Ectodermal cell (in vitro differentiated cells): ENCODE results near the gene RHEB.

Source experiments
- H3K27ac ChIP-seq: 2 replicates; pipeline ENCODE4 v1.7.0; 2013; ENCODE audit warnings: mild to moderate bottlenecking, low read depth, low read length; ENCODE audit not compliant: insufficient read depth, poor library complexity, severe bottlenecking
- H3K27me3 ChIP-seq: 2 replicates; pipeline ENCODE4 v1.7.0; 2013; ENCODE audit warnings: mild to moderate bottlenecking, low read length; ENCODE audit not compliant: insufficient read depth, control insufficient read depth, poor library complexity, severe bottlenecking
- H3K36me3 ChIP-seq: one replicate; pipeline ENCODE4 v1.7.0; 2013; ENCODE audit warnings: low read length; ENCODE audit not compliant: control insufficient read depth, insufficient read depth
- H3K4me1 ChIP-seq: one replicate; pipeline ENCODE4 v1.7.0; 2013; ENCODE audit warnings: low read length; ENCODE audit not compliant: control insufficient read depth, insufficient read depth
- H3K4me3 ChIP-seq: 2 replicates; pipeline ENCODE4 v1.7.0; 2013; ENCODE audit warnings: low read depth, low read length, control low read depth; ENCODE audit not compliant: insufficient read depth
- H3K9me3 ChIP-seq: 2 replicates; pipeline ENCODE4 v1.7.0; 2013; ENCODE audit warnings: mild to moderate bottlenecking, low read length, moderate library complexity; ENCODE audit not compliant: control insufficient read depth
- WGBS, 2 experiments: methylation state at CpG; one replicate each; pipeline ENCODE4 v1.1.7; 2013; ENCODE audit warnings: missing lambda C conversion rate in 2 of 2; 5-methylcytosine and 5-hydroxymethylcytosine counted together

RHEB gene

DNA sequence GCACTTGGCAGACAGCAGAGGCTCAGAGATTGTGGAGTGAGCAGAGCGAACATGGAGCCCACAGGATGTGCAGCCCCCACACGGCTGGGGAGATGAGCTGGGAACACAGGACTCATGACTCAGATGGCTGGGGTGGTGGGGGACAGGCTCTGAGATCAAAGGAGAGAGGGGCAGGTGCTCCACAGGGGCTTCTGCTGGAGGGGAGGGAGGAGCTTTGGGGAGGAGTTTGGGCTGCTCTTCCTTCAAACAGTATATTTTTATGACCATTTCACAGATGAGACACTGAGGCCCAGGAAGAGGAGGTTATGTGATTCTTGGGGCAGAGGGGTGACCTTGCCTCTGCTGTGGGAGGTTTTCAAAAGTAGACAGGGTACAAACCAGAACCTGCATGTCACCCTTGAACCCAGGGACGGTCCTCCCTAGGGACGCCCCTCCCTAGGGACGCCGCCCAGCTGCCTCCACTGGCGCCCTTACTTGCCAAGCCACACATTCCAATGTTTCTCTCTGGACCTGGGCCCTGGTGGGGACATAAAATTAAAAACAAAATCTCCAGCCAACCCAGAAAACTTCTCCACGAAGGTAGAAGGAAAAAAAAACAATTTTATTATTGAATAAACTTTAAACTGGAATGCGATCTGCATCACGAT lies 78.8 kb downstream of the RHEB start:
- H3K4me3 ChIP-seq, result no peak overlapping the region
- no peak overlapping the region for H3K27ac ChIP-seq
- H3K27me3 ChIP-seq, result peaks cover 34% of the 10 kb centered on the region
- H3K9me3 ChIP-seq, result no peaks in the 10 kb centered on the region
- H3K36me3 ChIP-seq, result no peaks in the 10 kb centered on the region
- no peaks in the 10 kb centered on the region for H3K4me1 ChIP-seq
- 70 to 74% methylated on average over 7 to 10 of the region's 10 CpGs for WGBS, 2 experiments

- peak within 1 kb of the TSS; percentile 50 for H3K4me3 ChIP-seq
- H3K4me1 ChIP-seq, result no peaks in the 10 kb centered on the region
- peaks cover 34% of the 10 kb centered on the region for H3K27me3 ChIP-seq
- H3K9me3 ChIP-seq, result no peaks in the 10 kb centered on the region
- H3K27ac ChIP-seq, result no peak within 1 kb of the TSS
- WGBS, 2 experiments, result 3% methylated on average over 49 to 50 of the region's 51 CpGs
- H3K36me3 ChIP-seq, result no peaks in the 10 kb centered on the region
Observed at GRCh38 chr7:151439855-151440798, 79.6 kb downstream of the RHEB start, which contains the start of gene CRYGN. CRYGN (minus strand) TSS chr7:151440141; CDS start chr7:151439917, 224 bp downstream.

DNA sequence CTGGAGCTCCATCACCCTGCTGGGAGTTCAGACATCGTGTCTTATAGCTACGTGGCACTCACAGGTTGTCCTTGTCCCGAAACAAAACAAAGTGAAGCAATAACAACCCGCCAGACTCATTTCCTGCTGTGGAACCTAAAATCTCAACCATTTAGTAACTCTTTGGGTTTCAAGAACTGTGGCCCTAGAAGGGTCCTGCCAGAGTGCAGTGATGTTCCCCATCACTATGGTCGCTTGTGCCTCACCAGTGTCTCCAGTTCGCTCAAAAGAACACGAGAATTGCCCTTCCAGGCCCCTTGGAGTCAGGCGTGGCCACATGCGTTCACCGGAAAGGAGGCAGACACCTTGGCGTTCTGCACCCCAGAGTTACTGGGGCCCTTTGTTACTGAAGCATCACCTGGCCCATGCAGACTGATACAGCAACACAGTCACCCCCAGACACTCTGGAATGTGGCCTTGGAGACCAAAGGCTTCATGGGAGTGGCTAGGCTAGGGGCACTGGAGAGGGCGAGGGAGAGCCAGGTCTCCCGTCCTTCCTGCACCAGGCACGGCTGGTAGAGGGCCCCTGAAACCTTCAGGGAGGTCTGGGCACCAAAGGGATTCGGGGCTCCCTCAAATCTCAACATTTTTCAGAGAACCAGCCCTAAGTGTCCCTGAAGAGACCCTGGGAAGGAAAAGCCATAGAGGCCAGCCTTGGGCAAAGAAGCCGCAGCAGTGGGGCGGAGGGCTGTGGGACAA lies 80.7 kb downstream of the RHEB start:
- Histone ChIP-seq H3K4me3 (peak overlapping the region; percentile 50), H3K9me3 (no peaks in the 10 kb centered on the region), H3K27me3 (peaks cover 34% of the 10 kb centered on the region), H3K4me1 (no peaks in the 10 kb centered on the region), H3K27ac (no peak overlapping the region), H3K36me3 (no peaks in the 10 kb centered on the region)
- WGBS, 2 experiments, result 94 to 95% methylated on average over 17 of the region's 17 CpGs

DNA sequence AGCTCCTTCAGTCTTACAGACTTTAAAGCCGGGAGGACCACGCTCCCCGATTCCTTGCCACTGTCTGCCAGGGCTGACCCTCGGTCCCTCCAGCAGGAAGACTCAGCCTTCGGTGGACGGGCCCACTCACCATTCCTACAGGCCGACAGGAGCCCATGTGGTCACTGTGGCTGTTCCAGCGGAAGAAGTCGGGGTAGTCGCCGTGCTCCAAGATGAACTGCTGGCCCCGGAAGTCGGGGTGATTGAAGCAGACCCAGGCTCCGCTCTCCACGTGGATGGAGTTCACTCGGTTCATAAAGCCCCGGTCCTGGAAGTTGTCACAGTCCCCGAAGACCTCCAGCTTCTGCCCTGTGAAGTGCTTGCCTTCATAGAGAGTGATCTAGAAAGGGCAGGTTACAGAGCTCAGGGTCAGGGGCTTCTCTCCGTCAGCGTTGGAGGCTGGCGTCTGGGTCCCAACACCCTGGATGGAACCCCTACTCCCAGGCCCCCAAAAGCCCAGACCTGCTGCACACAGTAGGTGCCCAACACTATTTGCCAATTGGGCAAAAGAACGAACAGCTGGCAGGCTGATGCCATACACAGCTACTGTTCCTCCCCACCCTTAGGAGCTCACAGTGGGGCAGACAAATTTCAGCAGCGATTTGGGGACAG lies 81.7 kb downstream of the RHEB start:
- no peaks in the 10 kb centered on the region for H3K36me3 ChIP-seq

GRCh38 chr7:151437159-151437553 lies 82.5 kb downstream of the RHEB start:
- no peaks in the 10 kb centered on the region for H3K4me1 ChIP-seq
- no peaks in the 10 kb centered on the region for H3K9me3 ChIP-seq
- no peak overlapping the region for H3K27ac ChIP-seq
- H3K36me3 ChIP-seq, result no peaks in the 10 kb centered on the region
- no peak overlapping the region for H3K4me3 ChIP-seq
- peaks cover 34% of the 10 kb centered on the region for H3K27me3 ChIP-seq
- 91 to 93% methylated on average over 13 of the region's 13 CpGs for WGBS, 2 experiments

More for the DNA sequence above, 81.7 kb downstream of the RHEB start:
- 90% methylated on average over 23 of the region's 23 CpGs for WGBS, 2 experiments
- no peaks in the 10 kb centered on the region for H3K4me1 ChIP-seq
- H3K9me3 ChIP-seq, result no peaks in the 10 kb centered on the region
- H3K4me3 ChIP-seq, result no peak overlapping the region
- H3K27me3 ChIP-seq, result peaks cover 34% of the 10 kb centered on the region
- no peak overlapping the region for H3K27ac ChIP-seq

DNA sequence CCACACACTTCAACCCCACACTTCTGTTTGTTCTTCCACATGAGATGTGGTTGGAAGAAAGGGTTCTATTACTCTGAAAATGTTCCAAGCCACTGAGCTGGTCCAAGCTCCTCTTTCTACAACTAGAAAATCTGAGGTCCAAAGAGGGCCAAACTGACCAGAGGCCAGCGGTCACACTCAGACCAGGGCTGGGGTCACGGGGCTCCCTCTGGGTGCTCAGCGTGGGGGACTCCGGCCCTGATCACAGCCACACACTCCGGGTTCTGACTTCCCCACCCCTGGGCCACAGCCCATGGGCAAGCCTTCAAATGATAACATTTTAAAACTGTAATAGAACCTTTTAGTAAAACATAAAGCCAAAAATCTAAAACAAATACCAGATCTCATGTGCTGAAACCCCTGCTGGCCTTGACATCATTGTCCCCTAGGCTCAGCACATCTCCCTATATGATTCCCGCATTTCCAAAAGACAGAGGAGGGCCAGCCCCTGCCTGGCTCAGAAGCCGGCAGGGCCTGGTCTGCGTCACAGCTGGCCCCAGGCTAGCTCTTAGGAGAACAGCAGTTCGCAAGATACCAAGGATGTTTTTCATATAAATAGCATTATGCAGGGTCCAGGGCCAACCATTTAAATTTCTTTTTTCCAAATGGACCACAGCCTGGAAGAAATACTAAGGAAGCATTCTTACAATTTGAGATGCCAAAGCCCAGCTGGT lies 83.1 kb downstream of the RHEB start:
- 78 to 85% methylated on average over 9 of the region's 9 CpGs for WGBS, 2 experiments
- Histone ChIP-seq H3K4me3 (no peak overlapping the region), H3K9me3 (no peaks in the 10 kb centered on the region), H3K27me3 (peaks cover 34% of the 10 kb centered on the region), H3K27ac (no peak overlapping the region), H3K4me1 (no peaks in the 10 kb centered on the region), H3K36me3 (no peaks in the 10 kb centered on the region)

DNA sequence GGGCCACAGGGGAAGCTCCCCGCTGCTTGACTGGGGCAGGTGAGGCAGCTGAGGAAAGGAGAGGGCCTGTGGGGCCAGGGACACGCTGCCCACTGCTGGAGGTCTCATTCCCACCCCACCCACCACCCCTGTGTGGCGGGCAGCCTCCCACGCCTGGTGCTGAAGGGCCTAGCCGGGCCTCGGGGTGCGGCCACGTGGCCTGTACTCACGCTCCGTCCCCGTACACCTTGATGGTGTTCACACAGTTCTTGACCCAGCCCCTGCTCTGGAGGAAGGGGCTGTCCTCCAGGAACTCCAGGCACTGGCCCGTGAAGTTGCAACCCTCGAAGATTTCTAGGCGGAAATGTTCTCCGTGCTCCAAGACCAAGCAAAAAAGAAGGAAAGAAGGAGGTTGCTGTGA lies 83.7 kb downstream of the RHEB start:
- peaks cover 31% of the 10 kb centered on the region for H3K27me3 ChIP-seq
- no peaks in the 10 kb centered on the region for H3K36me3 ChIP-seq
- 93 to 97% methylated on average over 15 of the region's 15 CpGs for WGBS, 2 experiments

GRCh38 chr7:151435103-151435916 lies 84.4 kb downstream of the RHEB start:
- no peaks in the 10 kb centered on the region for H3K4me1 ChIP-seq
- H3K9me3 ChIP-seq, result no peaks in the 10 kb centered on the region
- WGBS, 2 experiments, result 93 to 95% methylated on average over 20 of the region's 20 CpGs
- peaks cover 24% of the 10 kb centered on the region for H3K27me3 ChIP-seq
- no peaks in the 10 kb centered on the region for H3K36me3 ChIP-seq
- H3K27ac ChIP-seq, result no peak overlapping the region
- H3K4me3 ChIP-seq, result no peak overlapping the region

More for the DNA sequence above, 83.7 kb downstream of the RHEB start:
- H3K9me3 ChIP-seq, result no peaks in the 10 kb centered on the region
- H3K4me3 ChIP-seq, result no peak overlapping the region
- no peaks in the 10 kb centered on the region for H3K4me1 ChIP-seq
- H3K27ac ChIP-seq, result no peak overlapping the region

- H3K4me1 ChIP-seq, result peaks cover 5% of the 10 kb centered on the region
- peaks cover 17% of the 10 kb centered on the region for H3K27me3 ChIP-seq
- no peak overlapping the region for H3K4me3 ChIP-seq
- 92 to 94% methylated on average over 3 to 4 of the region's 4 CpGs for WGBS, 2 experiments
- H3K27ac ChIP-seq, result no peak overlapping the region
- H3K9me3 ChIP-seq, result no peaks in the 10 kb centered on the region
- no peaks in the 10 kb centered on the region for H3K36me3 ChIP-seq
Observed at GRCh38 chr7:151434549-151434948, 85.1 kb downstream of the RHEB start.
